Activated T-cell treated with anti-CD3 and anti-CD28 coated beads, Interleukin-2, amount 50 U/mL, for 1 hour (primary cell): Measurements from ENCODE around the gene TRAF3IP1.
"Not testable (repeated sequence)": the region's sequence is repeated elsewhere in the genome, so short reads cannot be mapped to it uniquely, and the experiment has no call there.

Experiments used
- DNase-seq: peaks from one replicate; pipeline ENCODE4 v3.0.0-alpha.2; 2020

TRAF3IP1 gene

DNA sequence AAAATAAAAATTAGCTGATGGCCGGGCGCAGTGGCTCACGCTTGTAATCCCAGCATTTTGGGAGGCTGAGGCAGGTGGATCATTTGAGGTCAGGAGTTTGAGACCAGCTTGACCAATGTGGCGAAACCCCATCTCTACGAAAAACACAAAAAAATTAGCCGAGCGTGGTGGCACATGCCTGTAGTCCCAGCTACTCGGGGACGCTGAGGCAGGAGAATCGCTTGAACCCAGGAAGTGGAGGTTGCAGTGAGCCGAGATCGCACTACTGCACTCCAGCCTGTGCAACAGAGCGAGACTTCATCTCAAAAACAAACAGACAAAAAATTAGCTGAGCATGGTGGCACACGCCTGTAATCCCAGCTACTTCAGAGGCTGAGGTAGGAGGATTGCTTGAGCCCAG is 9.6 kb upstream of the TRAF3IP1 start:
- not testable (repeated sequence) for DNase-seq

DNA sequence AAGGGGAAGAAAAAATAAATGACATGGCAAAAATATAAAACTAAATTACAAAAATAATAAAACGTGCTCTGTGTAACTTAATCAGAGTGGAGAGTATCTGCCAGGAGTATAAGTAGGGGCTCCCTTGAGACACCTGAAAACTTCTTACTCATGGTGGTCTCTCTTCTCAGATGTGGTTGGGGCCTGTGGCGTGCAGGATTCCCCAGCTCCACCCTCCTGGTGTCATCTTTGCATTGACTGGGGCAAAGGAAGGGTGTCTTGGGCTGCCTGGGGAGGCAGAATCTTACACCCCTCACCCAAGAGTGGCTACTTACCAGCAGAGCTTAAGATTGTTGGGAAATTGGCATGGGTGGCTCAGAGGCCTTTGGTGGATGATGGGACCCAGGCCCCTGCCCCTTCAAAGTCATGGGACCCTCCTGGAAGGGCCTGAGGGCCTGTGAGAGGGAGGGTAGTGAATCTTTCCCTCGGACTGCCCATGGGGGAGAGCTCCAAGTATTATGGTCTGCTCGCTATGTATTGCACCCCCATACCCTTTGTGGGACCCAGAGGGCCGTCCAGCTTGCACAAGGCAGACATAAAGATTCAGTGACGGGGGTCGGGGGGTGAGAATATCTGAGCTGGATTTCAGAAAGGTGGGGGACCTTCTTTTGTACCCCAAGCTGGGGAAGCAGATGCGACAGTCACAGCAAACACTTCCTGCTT is 6.9 kb upstream of the TRAF3IP1 start:
- no peak for DNase-seq

DNA sequence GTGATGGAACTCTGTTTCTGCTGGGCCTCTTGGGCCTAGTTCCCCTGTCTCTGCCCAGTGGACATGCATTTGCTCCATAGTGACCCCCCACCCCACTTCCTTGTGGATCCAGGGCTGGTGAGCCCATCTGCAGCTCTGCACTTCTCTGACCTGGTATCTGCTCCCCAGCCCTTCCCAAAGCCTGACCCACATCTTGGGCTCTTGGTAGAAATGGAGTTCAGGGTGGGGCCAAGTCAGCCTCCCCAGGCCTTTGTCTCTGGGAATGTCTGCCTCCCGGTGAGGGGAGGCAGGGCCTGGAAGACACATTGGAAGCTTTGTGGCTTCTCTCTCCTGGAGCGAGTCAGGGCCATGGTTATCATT is 6.3 kb upstream of the TRAF3IP1 start:
- no peak for DNase-seq

DNA sequence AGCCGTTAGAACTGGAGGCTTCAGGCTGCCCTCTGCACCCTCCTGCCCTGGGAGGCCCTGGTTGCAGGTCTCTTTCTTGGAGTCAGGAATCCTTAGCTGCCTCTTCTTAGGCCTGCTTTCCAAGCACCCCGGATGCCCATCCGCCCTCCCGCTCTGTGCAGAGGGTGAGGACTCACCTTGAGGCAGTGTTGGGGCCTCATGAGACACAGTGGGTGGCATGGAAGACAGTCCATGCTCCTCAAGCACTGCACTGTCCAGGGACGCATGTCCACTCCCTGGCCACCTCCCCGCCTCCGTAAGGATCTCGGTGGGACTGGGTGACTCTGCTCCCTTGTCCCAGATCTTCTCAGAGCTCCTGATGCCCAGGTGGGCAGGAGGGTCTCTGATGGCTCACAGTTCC is 5.7 kb upstream of the TRAF3IP1 start:
- no peak for DNase-seq

DNA sequence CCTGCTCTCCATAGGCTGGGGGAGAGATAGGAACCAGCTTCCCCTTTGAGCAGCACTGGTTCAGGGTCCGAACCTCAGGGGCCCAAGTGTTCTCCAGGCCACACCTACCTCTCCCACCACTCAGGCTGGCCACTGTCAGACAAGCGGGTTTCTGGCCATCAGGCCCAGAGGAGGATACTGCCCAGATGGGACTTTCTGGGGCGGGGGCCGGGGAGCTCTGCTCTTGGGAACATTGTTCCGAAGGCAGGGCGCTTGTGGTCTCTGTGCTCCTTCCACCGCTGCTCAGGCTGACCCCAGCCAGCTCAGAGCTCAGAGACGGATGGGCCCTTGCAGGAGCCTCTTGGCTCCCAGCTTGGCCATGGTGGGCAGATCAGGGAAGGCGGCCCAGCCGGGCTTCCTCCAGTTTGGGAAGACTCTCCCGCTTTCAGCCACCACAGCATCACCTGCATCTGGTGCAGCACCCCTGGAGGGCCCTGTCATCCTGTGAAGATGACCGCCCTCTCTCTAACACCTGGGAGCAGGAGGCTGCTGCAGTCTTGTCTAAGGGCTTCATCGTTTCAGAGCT is 5.2 kb upstream of the TRAF3IP1 start:
- DNase-seq: no peak

DNA sequence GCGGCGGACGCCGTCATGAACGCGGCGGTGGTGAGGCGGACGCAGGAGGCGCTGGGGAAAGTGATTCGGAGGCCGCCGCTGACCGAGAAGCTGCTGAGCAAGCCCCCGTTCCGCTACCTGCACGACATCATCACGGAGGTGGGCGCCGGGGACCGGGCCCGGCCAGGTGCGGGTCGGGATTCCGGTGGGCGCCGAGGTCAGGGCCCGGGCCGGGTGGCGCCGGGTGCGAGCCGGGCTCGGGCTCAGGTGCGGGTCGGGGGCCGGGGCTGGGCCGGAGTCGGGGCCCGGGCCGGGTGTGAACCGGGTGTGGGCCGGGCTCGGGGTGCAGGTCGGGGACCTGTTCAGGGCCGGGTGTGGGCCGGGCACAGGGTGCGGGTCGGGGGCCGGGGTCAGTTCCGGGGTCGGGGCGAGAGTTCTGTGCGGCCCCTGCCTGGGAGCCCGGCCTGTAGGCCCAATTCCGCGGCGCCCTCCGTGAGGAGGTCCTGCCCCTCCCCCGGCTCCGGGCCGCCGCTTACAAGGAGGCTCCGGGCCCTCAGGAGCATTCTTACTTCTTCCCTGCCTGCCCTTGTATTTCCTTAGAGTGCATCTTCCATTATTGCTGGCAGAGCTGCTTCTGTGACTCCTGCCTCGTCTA is 447 bp downstream of the TRAF3IP1 start:
- no peak for DNase-seq

DNA sequence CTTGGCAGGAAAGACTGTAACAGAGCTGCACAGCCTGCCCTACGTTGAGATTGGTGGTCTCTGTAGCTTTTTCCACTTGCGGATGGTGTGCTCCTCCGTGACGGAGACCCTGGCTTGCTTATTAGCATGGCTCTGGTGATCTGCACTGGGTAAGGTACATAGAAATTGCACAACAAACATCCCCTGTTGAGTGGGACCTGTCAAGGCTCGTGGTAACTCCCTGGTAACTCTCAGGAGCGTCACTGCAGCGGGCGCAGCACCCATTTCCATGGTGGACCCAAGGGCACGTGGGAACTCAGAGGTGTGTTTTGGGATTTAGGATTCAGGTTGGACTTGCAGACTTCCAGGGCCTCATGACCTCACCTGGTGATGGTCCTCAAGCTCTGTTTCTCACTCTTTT is 1.1 kb downstream of the TRAF3IP1 start:
- no peak for DNase-seq

DNA sequence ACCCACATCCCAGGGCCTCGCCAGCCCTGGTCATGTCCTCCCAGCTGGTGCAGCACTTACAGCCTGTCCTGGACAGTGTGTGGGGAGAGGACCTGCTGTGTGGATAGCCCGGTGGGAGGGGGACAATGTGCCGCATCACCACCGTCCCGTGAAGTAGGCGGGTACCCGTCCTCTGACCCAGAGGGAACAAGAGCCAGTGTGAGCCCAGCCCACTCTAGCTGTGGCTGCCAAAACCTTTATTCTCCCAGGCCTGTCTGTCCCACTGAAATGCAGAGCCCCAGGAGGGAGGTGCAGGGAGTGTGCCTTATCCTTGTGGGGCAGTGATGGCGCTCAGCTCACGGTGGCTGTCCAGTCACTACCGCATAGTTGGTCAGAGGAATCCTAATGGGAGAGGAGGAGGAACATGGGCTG is 1.7 kb downstream of the TRAF3IP1 start:
- DNase-seq: no peak

DNA sequence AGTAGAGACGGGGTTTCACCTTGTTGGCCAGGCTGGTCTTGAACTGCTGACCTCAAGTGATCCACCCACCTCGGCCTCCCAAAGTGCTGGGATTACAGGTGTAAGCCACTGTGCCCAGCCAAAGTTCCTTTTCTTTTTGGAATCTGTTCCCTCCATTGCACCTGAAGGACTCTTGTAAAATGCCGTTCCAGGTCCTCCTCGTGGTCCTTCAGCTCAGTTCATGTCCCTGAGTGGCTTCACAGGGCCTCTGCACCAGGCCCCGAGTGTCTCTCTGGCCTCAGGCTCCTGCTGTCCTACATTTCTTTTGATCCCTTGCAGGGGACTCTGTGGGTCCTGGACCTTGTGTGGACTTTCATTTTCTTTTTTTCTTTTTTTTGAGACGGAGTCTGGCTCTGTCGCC is 3.9 kb downstream of the TRAF3IP1 start:
- DNase-seq: not testable (repeated sequence)

DNA sequence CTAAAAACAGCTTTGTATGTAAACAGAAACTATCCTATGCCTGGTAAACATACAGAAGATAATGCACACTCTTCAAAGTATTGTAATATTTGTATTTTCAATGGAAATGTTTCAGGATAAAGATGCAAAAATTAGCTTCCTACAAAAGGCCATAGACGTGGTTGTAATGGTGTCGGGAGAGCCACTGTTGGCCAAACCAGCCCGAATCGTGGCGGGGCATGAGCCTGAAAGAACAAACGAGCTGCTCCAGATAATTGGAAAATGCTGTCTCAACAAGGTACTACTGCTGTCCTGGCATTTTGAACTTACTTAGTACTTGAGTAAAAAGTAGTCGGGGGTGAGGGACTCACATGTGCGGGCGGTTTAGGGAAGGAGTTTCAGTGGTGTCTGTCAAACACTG is 5.4 kb downstream of the TRAF3IP1 start:
- DNase-seq: no peak

DNA sequence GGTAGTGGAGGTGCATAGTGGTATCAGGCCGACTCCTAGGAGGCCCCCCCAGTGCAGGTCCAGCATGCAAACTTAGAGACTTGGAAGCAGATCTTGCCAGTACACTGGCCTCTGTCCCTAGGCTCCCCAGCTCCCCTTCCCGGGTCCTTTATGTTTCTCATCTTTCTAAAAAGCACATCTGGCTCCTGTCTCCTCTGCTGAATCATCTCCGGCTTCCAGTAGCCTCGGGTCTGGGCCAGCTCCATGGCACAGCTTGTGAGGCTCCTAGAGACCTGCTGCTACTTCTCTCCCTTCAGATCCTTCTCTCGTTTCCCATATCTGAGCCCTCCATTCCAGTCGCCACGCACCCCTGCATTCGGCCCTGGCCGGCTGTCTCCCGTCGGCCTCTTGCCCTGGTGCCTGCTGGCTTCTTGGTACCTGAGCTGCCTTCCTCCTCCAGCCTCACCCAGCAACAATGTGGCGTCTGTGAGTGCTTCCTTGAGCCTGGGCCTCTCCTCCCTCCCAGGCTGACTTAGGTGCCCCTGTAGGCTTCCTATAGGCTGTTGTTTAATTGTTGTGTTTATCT is 6.6 kb downstream of the TRAF3IP1 start:
- no peak for DNase-seq

DNA sequence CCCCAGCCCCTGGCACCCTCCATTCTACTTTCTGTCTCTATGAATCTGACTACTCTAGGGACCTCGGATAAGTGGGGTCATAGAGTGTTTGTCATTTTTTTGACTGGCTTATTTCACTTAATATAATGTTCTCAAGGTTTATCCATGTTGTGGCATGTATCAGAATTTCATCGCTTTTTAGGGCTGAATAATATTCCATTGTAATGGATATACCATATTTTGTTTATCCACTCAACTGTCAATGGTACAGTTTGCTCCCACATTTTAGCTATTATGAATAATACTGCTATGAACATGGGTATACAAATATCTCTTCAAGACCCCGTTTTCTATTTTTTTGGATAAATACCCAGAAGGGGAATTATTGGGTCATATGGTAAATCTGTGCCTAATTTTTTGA is 7.4 kb downstream of the TRAF3IP1 start:
- DNase-seq: no peak

DNA sequence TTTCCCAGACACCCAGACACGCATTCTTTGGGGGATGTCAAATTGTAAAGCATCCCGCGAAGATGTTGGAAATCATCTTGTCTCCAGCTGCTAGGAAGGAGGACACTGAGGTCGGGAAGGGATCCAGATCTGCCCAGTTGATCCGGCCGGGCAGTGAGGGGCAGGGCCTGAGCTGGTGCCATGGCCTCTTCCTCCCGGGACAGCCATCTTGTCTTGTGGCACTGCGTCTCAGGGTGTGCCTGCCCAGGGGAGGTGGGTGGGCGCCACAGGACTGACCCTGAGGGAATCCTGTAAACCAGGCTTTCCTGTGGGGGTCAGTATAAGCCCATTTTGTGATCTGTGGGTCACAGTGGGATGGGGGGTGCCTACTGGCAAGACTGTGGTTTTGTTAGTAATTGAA is 10.1 kb downstream of the TRAF3IP1 start:
- DNase-seq: no peak

DNA sequence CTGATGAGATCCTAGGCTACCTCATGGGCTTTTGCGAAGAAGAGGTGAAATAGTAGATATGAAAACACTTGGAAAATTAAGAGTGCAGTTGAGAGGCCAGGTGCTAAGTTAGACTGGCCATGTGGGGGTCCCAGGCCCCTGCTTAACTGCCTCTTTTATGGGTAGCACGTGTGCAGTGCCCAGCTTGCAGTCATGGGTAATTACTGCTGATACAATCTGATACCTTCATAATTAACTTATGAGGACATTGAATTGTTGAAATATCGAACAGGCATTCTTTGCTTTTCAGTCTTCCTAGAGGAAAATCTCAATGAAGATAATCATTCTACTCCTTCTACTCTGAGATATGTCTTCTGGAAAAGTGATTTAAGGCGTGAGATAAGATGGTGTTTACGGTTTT is 11.6 kb downstream of the TRAF3IP1 start:
- no peak for DNase-seq

DNA sequence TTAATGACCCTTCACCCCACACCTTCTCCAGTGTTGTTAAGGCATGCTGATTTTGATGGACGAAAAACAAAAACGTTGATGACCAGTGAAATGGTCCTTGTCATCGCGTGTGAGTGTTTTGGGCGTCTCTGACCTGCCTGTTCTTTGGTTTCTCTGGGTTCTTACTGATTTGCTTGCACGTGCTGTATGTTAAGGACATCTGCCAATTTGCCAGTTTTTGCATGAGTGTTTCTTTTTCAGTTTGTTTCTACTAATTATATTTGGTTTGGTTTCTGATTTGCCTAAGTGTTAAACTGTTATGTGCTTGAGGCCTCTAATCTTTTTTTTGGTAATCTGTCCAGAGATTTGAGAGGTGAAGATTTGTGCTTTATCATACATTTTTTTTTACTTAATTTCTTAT is 14.6 kb downstream of the TRAF3IP1 start:
- DNase-seq: no peak

DNA sequence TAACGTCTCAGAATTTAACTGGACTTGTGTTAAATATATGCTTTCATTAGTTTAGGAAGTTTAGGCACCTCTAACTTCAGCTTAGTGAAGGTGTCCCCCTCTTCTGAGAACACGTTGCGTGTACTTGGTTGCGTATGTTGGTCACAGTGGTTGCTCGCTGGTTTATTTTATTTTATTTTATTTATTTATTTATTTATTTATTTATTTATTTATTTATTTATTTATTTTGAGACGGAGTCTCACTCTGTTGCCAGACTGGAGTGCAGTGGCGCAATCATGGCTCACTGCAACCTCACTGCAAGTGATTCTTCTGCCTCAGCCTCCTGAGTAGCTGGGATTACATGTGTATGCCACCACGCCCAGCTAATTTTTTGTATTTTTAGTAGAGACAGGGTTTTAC is 15.3 kb downstream of the TRAF3IP1 start:
- DNase-seq: not testable (repeated sequence)

DNA sequence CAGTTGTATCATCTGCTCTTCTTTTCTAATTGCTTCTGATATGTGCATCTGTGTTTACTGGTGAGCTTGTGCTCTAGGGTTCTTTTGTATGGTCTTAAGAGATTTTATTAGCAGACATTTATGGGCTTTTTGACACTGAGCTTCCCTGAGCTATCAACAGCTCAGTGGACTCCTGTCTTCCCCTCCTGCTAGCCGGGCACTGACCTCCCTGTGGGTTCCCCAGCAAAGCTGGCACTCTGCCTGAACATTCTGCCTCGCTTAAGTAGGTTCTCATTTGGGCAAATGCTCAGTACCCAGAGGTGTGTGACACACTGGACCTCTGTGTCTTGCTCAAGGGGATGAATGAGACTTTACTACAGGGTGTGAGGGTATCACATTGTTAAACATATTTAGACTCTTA is 15.8 kb downstream of the TRAF3IP1 start:
- no peak for DNase-seq

DNA sequence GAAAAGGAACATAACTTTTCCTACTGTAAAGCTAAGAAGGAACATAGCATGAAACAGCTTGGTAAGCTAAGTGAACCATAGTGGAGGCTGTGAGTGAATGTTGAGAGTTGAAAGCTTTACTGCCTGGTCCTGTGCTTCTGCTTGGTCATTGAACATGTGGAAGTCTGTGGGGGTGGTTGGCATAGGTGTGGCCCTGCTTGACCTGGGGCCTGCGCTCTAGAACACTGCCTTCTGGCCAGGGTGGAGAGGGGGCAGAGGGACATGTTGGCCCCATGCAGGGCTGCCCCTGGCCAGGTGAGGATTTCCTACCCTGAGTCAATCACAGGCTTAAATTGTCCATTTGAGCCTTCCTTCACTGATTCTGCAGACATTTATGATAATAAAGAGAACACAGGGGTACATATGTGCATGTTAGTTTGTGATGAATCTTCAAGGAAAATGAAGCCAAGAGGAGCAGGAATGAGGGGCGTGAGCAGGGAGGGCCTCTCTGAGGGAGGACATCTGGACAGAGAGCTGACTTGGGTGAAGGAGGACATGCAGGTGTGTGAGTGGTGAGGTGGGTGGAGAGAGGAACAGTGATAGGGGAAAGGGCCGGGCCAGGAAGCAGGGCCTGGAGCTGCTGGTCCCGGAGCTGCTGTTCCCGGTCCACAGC is 16.6 kb downstream of the TRAF3IP1 start:
- DNase-seq: no peak

DNA sequence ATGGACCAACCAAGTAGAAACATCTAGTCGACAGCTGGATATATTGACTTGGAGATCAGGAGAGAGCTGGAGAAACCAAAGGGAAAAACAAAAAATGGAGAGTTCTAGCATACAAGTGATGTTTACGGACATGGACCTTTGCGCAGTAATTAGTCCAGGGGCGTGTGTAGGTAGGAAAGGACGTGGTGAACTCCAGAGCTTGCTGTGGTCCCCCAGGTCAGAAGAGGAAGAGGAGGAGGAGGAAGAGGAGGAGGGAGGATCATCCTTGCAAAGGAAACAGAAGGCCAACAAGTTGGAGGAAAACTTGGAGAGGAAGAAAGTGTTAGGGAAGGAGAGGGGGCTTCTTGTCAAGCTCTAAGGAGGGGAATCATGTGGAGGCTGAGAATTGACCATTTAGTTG is 17.5 kb downstream of the TRAF3IP1 start:
- DNase-seq: no peak

DNA sequence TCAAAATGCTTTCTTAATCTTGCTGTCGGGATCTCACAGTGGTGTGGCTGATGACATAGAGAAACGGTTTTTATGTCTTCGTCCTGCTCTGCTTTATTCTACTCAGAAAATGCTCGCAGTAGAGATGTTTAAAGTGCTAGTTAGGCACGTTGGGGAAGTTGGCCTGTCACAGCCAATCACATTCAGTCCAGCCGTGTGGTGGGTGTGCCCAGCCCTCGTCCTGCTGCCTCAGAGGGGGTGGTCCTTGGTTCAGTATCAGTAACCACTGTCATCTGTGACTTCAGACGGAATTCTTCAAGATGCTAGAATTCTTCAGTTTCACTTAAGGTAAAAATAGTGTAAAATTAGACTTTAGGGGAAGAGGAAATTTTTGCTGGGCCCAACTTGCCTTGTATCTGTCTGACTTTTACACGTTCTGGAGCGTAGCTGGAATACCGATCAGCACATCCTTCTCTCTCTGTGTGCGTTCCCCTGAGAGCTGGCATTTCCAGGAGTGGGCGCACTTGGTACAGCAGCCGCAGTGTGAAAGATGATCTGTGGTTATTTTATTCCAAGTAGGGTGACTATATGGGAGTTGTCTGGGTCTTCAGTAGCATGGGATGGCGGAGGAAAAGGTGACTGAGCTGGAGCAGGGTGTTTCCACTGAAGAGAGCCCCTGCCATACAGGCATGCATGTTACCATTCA is 18.5 kb downstream of the TRAF3IP1 start:
- no peak for DNase-seq

DNA sequence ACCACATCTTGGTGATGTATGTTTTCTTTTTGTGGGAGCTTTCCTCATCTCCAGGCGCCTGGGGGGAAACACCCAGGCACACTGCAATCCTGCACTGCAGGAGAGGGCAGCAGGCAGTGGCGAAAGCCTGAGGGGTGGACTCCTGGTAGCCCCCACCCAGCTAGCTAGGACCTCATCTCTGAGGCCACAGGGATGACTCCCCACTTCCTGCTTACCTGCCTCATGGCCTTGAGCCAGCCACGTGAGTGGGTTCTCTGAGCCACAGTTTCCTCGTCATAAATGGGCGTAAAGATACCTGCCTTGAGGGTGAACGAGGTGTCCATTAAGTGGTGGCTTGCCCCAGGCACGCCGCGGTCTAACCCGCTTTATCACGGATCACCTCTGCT is 19.1 kb downstream of the TRAF3IP1 start:
- no peak for DNase-seq

DNA sequence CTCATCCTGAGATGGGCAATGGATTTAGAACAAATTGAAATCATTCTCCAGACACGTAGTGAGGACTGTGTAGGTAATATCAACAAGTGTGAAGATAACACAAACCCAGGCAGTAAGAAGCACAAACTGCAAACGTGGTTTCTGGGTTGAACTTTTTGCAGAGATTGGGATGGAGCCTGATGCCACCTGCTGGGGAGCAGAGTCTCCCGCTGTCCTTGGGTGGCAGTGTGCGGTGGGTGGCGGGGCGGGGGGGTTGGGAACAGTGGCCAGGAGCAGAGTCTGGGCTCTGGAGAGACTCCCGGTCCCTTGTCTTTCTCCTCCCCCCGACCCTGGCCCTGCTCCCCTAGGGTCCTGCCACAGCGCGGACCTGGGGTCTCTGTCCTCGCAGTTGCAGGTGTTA is 19.5 kb downstream of the TRAF3IP1 start:
- no peak for DNase-seq

DNA sequence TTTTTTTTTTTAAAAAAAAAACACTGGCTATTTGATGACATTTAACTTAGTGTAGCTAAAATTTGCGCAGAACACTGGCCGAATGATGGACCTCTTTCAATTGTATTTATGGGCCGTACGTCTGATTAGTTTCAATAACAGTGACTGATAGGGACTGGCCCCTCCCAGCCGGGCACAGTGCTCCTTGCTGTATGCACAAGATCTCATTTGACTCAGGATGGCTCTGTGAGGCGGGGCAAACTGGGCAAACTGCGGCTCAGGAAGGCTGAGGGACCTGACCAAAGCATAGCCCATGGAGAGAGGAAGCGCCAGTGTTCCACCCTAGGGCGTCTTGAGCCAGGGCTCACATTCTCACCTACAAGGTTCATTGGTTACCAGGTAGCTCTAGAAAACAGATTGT is 21.2 kb downstream of the TRAF3IP1 start:
- DNase-seq: no peak
